Fibroblast of villous mesenchyme (primary cell): Measurements from ENCODE around the gene C15orf62. TPM values are rescaled to one million over a fixed set of nuclear protein-coding genes. Genes with fewer than 3 reads are reported as not detected.

Experiments used
- DNase-seq: peaks from one replicate; pipeline ENCODE4 v3.0.0-alpha.2; 2010; ENCODE audit warnings: low read depth
- H3K4me3 ChIP-seq: 2 replicates; pipeline ENCODE4 v1.5.1; 2011; ENCODE audit warnings: low read depth, mild to moderate bottlenecking, low read length
- total RNA-seq: library from RNA; depleted of rRNA; stranded (reverse); fragments of >200 nt; gene quantifications from 2 replicates; pipeline ENCODE4 v1.2.3, GENCODE V29; 2012
- TF ChIP-seq, protein P1 (sequence below): IDR thresholded peaks from 2 replicates; pipeline ENCODE4 v1.5.1; 2012; ENCODE audit warnings: low read depth, mild to moderate bottlenecking, low read length; ENCODE audit not compliant: insufficient read depth

The C15orf62 gene
- total RNA-seq, 1 donor = not detected

DNA sequence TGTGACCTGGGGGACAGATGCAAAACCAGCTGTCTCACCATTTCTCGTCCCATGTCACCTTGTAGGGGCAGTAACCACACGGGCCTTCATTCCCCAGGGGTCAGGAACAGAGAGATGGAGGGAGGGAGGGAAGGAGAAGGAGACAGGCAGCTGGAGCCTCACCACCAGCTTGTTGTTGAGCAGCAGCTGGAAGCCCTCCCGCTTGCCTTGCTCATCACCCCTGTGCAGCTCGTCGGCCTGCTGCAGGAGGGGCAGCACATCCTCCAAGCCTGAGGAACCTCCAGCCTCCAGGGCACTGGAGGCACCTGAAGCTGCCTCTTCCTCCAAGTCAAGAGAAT lies 25.0 kb upstream of the C15orf62 start:
- DNase-seq = no peak
- no peak overlapping the region for H3K4me3 ChIP-seq
- TF ChIP-seq, protein P1, sequence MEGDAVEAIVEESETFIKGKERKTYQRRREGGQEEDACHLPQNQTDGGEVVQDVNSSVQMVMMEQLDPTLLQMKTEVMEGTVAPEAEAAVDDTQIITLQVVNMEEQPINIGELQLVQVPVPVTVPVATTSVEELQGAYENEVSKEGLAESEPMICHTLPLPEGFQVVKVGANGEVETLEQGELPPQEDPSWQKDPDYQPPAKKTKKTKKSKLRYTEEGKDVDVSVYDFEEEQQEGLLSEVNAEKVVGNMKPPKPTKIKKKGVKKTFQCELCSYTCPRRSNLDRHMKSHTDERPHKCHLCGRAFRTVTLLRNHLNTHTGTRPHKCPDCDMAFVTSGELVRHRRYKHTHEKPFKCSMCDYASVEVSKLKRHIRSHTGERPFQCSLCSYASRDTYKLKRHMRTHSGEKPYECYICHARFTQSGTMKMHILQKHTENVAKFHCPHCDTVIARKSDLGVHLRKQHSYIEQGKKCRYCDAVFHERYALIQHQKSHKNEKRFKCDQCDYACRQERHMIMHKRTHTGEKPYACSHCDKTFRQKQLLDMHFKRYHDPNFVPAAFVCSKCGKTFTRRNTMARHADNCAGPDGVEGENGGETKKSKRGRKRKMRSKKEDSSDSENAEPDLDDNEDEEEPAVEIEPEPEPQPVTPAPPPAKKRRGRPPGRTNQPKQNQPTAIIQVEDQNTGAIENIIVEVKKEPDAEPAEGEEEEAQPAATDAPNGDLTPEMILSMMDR = no peak

DNA sequence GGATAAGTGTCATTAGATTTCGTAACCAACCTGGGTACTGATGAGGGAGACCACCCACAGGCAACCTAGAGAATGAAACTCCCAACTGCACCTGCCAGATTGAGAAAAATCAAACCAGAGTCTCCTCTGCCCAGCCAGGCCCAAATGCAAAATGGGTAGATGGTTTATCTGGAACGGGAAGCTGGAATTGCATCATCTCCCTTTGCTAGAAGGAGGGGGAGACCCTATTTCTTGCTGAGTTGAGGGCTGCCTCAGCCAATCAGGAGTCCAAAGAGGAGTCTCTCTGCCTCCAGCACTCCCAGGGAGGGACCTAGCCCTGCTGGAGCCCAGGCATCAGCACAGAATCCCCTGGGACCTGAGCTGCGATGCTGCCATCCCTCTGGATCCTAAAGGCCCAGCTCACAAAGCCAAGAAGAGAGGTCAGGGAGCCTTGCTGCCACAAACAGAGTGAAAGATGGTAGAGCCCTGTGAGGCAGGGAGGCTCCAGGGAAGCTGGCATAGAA lies 22.8 kb upstream of the C15orf62 start:
- H3K4me3 ChIP-seq = no peak overlapping the region
- TF ChIP-seq, protein P1 = no peak
- DNase-seq = peak; percentile 82

DNA sequence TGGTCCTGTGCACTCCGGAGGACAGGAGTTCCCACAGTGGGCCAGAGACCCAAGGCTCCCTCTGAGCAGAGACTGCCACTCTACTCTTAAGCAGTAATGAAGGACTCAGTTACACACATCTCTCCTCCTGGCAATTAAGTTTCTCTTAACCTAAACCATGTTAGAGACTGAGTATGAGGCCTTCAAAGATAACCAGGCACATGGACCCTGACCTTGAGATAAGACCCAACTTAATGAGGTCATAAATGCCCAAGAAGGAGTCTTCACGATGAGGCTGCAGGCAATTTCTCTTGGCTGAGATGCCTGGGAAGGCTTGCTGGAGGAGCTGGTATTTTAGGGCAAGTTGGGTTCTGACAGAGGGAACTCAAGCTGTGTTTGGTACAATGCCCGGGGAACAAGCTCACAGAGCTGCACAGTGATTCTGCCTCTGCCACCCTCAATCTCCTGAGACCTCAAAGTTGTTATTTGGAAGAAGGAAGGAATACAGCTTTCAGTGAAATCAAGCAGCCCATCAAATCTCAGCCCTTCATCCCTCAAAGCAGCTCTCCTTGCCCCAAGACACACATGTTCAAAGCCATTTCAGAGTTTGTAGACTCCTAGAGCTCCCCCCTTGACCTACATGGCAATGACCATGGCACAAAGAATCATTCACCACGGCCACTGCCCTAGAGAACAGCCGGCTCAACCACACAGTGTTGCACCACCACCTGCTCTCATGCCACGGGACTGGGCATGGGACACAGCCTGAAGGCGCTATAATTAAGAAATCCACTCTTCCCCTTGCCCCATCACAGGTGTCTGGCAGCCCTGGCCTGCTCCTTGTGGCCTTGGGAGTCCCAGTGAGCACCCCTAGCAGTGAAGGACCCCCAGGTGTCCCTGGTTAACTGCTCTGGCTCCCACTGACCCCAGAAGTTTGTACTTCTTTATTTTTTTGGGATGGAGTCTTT lies 21.8 kb upstream of the C15orf62 start:
- no peak for DNase-seq
- TF ChIP-seq, protein P1 = no peak
- no peak overlapping the region for H3K4me3 ChIP-seq

DNA sequence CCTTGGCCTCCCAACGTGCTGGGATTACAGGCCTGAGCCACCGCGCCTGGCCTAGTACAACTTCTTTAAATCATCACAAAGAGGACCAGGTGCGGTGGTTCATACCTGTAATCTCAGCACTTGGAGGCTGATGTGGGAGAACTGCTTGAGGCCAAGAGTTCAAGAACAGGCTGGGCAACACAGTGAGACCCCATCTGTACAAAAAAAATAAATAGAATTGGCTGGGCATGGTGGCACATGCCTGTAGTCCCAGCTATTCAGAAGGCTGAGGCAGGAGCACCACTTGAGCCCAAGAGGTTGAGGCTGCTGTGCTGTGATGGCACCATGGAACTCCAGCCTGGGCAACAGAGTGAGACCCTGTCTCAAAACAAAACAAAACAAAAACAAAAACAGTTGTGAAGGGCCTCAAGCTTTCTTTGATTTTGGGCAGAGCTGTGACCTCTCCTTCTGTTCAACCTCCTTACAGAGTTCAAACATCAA lies 20.6 kb upstream of the C15orf62 start:
- TF ChIP-seq, protein P1 = no peak
- no peak for DNase-seq
- H3K4me3 ChIP-seq = no peak overlapping the region

DNA sequence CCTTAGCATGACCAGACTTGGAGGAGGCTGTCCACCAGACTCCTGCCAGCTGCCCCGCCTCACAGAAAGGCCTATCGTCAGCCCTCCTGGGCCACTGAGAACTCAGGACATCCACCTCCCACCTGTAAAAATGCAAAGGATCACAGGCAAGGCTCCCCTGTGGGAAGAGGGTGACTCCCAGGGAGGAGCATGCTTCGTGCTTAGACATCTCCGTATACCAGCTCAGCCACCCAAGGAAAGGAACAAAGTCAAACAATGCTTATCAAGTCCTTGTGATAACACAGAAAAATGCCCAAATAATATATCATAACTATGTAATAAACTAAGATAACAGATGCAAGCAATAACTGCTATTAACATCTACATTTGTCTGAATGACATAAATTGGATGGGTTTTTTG lies 18.9 kb upstream of the C15orf62 start:
- no peak overlapping the region for H3K4me3 ChIP-seq
- TF ChIP-seq, protein P1 = no peak
- DNase-seq = no peak

DNA sequence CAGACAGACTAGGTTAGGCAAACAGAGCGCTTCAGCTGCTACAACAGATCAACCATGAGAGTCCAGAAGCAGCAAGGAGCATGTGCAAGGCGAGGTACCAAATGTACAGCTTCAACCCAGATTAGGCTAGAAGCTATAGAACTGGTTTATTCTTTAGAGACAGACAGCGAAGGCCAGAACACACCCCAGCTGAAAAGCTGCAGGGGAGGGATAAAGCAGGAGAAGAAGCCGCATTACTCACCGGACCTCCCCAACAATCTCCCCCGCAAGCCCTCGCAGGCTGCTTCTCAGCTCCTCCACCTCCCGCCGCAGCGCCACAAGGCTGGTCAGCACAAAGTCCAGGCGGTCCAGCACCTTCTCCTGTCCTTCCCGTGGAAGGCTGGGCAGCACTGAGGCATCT lies 18.0 kb upstream of the C15orf62 start:
- DNase-seq = no peak
- H3K4me3 ChIP-seq = no peak overlapping the region
- TF ChIP-seq, protein P1 = no peak

DNA sequence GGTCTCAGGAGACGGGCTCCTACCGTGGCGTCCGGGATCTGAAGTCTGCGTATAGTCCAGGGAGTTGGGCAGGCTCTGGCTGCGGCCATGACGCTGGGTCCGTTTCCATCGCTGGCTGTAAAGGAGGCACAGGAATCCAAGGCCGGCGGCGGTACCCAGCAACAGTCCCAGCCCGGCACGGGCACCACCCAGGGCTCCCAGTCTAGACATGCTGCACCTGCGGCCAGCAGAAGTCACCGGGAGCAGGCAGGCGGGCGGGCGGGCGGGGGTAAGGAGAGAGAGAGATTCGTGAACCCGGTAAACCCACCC lies 15.3 kb upstream of the C15orf62 start:
- peak overlapping the region; percentile 99 for H3K4me3 ChIP-seq
- TF ChIP-seq, protein P1 = no peak
- DNase-seq = peak; percentile 34
